Muscle of back (tissue), 11 donors: Measurements from ENCODE around the gene ACSL6. TPM values are rescaled to one million over a fixed set of nuclear protein-coding genes. Genes with fewer than 3 reads are reported as not detected.

ENCODE experiments used
- DNase-seq, 3 donors: peaks; one replicate each; pipeline versions ENCODE4 v3.0.0 to v3.0.0-alpha.2; 2013
- polyA plus RNA-seq, 10 donors: library from polyadenylated mRNA; unstranded; fragments of 120-200 nt; gene quantifications; one replicate each; pipeline ENCODE4 v1.2.1, GENCODE V29; 2013; ENCODE audit not compliant: insufficient read length in 10 of 10

Gene ACSL6
- polyA plus RNA-seq, 10 donors: 0.31 to 1.5 (median 0.72) TPM

DNA sequence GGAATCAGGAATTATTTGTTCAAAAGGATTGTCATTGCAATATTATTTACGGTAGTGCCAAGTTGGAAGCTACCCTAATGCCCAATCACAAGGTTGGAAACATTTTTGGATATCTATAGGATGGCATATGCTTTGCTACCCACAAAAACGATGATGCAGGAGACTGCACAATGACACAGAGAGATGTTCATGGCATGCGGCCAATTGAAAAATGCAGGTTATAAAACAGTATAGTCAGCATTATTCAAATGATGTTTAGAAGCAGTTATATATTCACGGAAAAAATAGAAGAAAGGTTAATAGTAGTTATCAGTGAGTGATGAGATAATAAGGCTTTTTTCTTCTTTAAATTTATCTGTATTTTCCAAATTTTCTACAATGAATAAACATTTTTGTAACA lies 5.9 kb upstream of the ACSL6 start:
- DNase-seq: no peak

- no peak for DNase-seq
Observed at GRCh38 chr5:132016721-132017250, 5.3 kb upstream of the ACSL6 start.

DNA sequence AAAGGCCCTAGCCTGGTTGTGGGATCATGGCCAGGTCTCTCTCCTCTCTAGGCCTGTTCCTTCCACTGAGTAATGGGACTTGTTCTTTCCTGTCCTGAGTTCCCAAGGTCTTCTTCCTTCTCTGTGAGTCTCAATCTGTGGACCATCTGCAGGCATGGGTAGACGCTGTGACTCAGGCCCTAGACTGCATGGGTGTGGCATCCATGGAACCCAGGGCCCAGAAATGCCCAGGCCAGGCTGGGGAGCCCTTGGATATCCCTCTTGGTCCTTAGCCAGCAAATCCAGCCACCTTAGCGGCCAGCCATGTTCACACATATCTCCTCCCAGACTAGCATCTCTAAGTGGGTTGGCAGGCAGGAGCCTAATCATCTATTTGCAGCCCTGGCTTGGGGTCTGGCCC lies 2.3 kb upstream of the ACSL6 start:
- DNase-seq: no peak

DNA sequence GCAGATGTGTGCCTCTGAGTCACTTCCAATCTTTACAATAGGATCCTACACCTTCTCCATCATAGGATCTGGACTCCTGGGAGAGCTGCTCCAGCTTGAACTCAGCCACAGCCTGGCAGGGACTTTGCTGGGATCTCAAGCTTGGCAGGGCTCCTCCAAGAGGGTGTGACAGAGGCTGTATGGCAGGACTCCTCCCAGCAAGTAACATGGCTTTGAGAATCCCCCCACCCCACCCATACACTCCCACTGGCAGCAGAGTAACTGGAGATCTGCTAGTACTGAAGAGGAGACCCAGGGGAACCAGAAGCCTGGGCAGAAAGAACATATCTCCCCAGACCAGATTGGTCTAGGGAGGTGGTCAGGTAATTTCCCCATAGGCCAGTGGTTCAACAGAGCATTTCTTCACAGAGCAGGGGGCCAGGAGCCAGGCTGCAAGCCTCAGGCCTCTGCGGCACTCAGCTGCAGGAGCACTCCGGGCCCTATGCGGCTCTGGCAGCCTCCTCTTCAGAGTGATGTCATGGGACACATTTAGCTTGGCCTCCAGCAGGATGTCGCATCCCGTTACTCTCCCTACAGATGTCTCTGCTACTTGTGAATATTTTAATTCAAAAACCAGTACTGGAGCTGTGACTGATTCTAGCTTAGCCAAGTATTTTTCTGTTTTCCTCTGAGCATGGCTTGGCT lies 1.7 kb upstream of the ACSL6 start:
- no peak for DNase-seq

GRCh38 chr5:132012371-132013005 lies 1.0 kb upstream of the ACSL6 start:
- DNase-seq: peak; percentile 52 to 88 (median 82)

DNA sequence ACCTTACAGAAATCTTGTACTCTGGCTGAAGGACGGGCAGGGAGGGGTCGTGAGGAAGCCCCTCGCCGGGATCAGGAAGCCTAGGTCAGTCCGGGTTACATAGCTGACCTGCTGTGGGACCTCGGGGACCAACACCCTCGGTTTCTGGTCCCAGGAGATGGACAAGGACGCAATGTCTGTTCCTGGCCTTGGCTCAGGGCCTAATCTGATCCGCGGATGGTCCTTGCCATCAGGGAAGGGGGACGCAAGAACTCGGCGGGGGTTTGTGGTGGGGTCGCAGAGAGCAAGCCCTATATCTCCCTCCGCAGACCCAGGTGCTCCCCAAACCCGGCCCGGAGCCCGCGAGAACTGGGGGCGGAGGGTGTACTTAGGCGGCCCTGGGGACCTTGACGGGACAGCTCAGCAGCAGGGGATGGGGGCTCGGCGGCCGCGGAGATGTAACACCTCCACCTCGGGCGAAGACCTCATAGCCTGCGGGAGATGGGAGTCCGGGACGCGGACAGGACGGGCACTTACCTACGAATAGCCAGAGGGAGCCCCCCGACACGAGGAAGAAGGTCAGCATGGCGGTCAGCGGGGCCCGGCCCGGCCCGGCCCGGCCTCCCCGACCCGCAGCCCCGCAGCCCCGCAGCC lies 353 bp downstream of the ACSL6 start:
- DNase-seq: no peak

DNA sequence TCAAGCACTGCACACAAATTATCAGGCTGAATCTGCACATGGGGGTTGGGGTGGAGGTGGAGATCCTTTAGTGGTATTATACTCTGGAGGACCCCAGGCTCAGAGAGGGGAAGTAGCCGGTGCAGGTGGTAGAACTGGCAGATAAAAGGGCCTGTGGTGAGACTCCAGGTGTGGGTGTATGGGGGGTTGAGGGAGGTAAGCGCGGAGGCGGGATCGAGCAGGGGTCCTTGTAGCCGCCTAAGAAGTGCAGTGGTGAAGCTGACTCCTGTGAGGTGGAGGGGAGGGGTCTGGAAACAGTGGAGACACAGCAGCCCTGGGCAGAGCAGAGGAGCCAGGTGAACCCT lies 841 bp downstream of the ACSL6 start:
- DNase-seq: no peak

- DNase-seq: no peak
Observed at GRCh38 chr5:132009706-132010405, 1.6 kb downstream of the ACSL6 start.

DNA sequence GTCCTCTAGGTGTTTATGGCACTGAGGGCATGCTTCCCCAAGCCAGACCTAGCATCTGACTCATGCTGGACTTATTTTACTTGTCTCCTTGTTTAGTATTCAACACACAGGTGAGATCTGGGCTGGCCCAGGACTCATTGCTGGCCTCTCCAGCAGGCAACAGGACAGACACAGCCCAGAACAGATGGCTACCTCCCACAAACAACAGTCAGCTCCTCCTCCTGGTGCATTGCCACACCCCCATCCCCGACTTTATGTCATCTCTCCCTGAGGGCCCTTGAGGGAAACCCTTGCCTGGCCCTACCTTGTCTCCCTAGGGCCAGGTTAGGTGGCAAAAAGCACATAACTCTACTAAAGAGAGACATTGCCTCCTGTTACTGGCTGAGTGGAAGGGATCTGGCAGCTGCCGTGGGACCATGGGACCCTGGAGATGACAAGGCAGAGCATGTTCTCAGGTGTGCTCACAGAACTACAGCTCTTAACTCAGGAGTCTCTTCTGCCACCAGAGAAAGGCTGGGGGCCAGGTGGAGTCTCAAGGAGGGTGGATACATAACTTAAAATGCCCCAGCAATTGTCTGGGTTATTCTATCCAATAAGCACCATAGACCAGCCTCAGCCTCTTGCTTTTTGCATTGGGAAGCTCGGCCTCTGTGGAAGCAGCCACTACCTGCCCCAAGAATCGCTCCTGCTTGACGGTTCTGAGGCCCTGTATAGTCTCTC lies 2.3 kb downstream of the ACSL6 start:
- DNase-seq: no peak

DNA sequence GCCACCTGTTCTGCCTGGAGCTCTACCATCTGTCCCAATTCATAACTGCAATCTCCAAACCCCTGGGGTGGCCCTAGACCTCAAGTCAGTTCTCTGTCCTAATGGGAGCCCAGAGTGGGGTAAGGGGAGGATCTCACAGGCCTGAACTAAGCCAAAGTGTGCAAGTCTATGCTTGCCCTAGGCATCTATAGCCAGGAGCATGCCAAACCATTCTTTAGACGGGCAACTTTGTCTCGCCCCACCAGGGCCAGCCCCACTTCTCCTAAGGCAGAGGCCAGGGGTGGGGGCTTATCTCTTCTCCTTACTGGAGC lies 3.3 kb downstream of the ACSL6 start:
- DNase-seq: no peak

DNA sequence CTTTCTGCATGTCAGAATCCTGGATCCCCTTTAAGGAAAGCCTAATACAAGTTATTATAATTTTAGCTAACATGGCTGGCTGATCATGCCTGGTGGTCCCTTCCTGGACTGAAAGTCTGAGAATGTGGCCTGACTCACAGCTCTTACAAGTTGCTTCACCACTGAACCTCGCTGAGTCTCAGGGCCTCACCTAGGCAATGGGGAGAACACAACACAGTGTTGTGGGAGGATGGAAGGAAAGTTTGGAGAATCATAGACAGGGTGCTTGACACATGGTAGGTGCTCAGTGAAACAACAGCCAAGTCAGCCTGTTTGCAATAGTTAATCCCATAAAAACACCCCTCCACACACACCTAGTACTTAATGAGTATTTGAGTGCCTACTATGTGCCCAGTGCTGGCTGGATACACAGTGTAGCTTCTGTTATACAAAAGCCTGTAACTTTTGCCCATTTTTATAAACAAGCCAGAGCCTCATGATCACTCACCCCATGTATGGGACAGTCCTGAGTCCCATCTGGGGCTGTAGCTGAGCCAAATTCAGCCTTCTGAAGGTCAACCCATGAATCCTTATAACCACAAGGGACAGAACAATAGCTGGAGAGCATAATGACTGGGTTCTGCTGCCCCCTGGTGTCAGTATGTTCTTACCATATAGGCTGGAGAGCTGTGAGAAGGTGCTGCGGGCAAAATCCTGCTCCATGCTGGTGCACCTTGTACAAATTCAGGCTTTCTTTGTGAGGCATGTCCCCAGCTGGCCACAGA lies 3.9 kb downstream of the ACSL6 start:
- DNase-seq: peak; percentile 30 to 60 (median 36)

- no peak for DNase-seq
Observed at GRCh38 chr5:132006331-132007120, 4.9 kb downstream of the ACSL6 start.

GRCh38 chr5:132005591-132005990 lies 5.9 kb downstream of the ACSL6 start:
- DNase-seq: no peak

GRCh38 chr5:132003982-132004381 lies 7.5 kb downstream of the ACSL6 start:
- no peak for DNase-seq

GRCh38 chr5:132003170-132003744 lies 8.2 kb downstream of the ACSL6 start:
- DNase-seq: peak in 1 of 3 donors; percentile 18

DNA sequence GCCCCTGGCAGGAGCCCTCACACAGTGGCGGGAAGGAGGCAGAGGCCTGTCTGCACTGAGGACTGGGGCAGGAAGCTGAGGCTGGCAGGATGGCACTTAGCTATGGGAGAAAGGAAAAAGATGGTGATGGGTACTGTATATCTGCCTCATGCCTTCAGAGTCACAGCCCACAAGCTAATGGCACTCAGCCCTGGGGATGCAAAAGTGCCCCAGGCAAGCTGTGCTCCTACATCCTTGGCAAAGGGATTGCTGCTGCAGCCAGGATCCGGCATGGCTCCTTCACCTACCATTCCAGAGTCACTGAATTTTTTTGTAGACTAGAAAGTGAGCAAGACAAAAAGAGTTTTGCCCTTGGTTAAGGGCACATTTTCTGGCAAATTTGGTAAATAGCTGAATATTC lies 8.7 kb downstream of the ACSL6 start:
- no peak for DNase-seq

DNA sequence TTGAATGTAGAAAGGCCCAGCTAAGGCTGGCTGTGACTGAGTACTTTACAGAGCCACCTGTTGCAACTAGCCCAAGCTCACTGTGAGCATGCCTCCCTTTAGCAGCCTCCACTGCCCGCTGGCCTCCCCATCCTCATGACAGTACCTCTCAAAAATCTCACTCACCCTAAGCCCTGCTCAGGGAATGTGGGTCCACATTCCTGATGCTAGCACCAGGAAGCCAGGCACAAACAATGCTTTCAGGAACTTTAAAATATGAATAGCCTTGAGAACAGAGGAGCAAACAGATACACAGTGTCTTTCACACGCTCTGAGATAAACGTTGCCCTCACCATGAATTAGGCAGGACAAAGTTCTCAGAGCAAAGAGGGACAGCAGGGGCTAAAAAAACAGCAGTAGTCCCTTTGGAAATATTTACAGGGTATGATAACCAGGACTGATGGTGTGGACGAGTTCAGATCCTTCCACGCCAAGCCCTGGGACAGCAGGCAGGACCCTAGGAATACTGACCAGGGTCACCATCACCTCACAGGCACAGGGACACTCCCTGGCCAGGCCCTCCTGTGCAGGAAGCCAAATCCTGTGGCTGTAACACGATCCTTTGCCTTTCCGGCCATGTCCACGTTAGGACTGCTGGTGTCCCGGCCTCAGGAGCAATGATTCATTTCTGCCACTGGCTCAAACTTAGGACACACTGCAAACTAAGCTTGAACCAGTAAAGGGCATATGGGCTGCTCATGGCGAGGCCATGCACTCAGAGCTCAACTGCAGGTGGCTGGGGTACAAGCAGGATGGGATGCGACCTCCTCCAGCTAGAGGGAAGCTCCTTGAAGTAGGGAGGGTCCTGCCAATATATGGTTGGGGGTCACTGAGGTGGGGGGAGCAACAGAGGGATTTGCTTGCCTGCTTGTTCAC lies 9.6 kb downstream of the ACSL6 start:
- DNase-seq: no peak

DNA sequence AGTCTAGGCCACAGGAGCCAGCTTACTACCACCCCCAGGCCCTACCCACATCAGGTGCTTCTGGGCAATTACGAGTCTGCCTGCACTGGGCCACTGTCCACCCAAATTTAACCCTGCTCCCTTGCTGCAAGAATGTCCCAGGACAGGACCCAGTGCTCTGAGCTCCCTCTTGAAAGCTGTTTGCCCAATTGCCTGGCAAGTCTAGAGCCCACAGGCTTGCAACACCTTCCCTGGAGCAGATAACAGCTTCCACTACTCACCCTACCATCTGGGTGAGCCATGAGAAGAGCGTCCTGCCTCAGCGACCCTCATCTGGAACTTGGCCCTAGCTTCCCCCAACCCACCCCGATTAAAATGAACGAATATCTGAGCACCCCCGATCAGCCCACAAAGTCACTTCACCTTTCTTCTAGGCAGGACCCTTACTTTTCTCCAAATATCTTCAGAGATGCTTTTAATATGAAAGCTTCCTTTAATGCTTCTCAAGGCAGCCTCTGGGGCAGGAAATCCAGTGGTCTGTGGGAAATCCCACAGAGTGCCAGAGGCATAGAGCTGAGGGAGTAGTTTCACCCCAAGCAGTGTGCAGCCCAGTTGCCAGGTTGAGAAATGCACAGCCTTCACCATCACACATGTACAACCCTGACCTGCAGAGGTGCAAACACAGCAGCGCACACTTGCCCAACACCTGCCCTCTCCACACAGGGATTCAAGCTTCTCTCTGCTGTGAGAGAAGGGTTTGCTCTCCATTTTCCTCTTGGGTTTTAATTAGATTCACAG lies 10.6 kb downstream of the ACSL6 start:
- DNase-seq: no peak
